Measurements from ENCODE around the gene AKT3. TPM values are rescaled to one million over a fixed set of nuclear protein-coding genes. Genes with fewer than 3 reads are reported as not detected.

AKT3 gene
- total RNA-seq, 1 donor = 13.7 TPM

DNA sequence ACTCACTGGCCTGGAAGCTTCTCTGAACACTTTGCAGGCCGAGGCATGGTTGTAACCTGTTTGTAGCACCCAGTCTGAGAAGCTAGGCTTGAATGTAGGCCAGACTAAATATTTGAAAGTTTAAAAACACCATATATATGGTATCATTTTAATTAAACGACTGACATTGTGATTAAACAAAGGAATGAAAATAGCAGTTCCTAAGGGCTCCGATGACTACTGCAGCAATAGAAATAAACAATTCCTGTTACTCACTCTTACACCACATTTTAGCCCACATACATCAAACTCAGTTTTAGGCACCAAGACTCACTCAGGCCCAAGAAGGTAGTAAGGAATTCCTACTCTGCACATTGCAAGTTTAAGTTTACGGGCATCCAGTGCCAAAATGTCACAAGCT lies 281.2 kb downstream of the AKT3 start:
- no peak for DNase-seq (ENCODE audit: low read depth in 2 of 3, low spot score in 2 of 3)

DNA sequence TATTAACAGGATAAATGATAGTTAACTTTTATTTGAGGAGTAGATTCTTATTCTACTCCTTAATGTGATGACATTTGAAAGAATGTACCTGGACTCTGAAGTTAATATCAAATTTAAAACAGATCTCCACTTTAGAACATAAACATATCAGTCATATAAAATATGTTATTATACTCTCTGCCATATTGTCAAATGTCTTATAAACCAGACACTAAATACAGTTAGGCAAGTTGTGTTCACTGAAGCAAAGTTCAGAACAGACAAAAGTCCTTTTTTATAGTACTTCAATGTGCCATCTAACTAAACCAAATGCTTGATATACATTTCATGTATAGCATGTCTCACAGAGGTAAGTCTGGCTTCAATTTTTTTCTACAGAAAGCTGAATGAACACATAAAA lies 285.2 kb downstream of the AKT3 start:
- DNase-seq (ENCODE audit: low read depth in 2 of 3, low spot score in 2 of 3) = no peak

DNA sequence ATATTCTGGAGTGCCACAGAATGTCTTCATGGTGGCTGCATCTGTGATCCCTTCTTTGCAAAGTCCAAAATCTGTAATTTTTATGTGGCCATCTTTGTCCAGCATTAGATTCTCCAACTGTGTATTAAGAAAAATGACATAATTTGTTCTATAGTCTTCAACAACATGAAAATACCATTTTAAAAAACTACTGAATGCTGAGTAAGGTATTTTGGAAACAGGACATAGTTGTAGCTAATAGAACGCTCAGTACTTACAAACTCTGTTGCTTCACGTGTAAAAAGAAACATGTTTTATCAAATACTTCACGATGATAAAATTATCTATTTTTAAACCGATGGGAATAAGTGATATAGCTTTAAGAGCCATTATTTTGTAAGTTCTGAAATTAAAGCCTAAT lies 286.3 kb downstream of the AKT3 start:
- no peak for DNase-seq (ENCODE audit: low read depth in 2 of 3, low spot score in 2 of 3)

DNA sequence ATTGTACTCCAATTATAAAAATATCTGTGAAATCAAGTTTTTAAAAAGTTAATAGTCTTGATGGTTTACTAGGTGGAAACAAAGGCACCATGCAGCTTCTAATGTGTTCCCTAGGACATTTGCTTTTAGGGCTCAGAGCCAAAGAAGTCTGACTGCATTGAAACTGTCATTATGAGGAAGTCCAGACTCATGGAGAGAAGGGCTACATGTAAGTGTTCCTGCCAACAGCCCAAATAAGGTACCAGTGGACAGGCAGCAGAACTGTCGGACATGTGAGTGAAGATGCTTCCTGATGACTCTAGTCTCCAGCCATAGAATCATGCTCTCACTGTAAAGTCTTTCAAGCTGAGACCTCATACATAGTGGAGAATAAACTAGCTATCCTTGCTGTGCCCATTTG lies 287.6 kb downstream of the AKT3 start:
- DNase-seq (ENCODE audit: low read depth in 2 of 3, low spot score in 2 of 3) = no peak

DNA sequence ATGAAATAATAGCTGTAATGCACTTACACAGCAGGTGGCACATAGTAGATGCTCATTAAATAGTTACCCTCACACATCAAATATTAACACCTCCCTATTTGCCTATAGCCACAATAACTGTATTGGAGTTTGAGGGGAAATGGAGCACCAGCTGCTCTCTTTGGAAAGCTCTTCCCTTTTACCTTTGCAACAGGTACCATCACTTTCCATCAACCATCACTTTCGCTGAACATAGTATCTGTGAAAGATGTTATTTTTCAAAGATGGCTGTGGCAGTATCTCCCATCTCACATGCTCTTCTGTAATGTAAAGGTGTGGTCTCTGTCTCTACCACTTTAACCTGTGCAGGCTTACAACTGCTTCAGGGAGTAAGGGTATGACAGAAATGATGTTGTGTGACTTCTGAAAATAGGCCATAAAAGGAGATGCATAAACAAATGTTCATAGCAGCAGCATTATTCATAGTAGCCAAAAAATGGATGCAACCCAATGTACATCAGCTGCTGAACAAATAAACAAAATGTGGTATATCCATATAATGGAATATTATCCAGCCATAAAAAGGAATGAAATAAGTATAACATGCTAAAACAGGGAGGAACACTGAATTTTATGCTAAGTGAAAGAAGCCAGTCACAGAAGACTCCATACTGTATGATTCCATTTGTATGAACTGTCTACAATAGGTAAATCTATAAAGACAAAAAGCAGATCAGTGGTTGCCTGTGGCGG lies 288.3 kb downstream of the AKT3 start:
- DNase-seq (ENCODE audit: low read depth in 2 of 3, low spot score in 2 of 3) = no peak

DNA sequence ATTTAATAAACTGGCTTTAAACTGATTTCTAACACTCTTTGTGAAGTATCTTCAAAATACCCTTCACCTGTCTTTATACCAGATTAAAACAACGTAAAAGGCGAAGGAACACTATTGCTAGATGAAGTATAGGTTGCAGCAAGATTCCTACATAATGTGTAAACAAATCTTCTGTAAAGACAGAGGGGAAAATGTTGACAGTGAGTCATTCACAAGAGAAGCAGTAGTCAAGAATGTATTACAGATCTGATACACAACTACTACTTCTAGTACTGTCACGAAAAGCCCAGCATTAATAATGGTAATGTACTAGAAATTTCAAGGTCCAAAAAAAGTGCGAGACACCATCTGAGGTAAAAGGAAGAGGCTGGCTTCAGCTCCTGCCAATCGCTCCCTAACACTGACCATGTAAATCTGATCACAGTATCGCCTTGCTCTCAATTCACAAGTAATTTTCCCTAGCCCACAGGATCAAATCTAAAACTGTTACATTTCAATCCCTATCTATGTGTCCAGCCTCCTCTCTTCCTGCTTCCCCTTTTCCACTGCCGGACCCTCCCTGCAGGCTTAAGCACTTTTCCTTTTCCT lies 290.4 kb downstream of the AKT3 start:
- DNase-seq (ENCODE audit: low read depth in 2 of 3, low spot score in 2 of 3) = no peak

DNA sequence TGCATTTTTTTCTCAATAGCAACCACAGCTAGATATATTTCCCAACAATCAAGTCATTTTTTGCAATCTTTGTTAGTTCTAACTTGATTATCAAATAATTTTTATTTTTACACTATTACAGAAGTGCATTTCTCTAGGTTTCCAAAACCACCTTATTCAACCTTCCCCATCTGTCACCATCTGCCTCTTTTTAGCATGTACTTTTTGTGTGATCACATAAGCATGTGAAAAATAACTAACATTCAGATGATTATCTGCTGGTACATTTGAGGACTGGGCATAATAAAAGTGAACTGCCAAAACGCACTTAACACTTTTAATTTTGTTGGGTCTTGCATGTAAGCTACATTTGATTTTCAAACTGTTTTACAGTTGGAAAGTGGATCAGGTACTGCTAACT lies 291.5 kb downstream of the AKT3 start:
- no peak for DNase-seq (ENCODE audit: low read depth in 2 of 3, low spot score in 2 of 3)

DNA sequence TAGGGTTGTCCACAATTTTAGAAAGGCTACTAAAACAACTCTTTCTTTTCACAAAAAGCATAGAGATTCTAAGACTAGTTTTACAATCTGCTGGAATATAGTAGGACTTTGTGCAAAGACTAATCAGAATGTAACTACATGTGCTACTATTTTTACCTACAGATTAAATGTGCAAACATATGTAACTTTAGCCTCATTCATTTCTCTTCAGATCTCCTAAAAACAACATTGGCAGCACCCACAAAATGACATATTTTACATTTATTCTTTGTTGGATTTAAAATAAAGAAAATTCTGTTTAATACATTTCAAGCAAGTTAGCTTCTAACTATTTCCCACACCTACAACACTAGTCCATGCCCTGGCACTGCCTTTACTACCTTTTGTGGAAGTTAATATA lies 292.2 kb downstream of the AKT3 start:
- DNase-seq (ENCODE audit: low read depth in 2 of 3, low spot score in 2 of 3) = no peak

DNA sequence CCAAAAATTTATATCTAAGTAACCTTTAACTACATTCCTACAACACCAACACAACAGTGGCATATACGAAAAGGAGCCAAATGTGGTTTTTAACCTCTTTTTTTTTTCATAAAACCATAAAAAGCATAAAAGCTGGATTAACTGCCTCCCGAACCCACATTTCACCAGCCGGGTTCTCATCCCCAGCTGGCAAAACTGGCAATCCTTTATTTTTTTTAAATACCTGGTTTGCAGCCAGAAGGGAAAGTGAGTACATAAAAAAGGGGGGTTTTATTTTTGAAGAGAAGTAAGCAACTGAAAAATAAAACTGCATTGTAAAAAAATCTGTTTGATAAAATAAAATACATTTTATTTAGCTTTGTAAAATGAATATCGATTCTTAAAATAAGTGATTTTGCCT lies 295.4 kb downstream of the AKT3 start:
- DNase-seq (ENCODE audit: low read depth in 2 of 3, low spot score in 2 of 3) = no peak

DNA sequence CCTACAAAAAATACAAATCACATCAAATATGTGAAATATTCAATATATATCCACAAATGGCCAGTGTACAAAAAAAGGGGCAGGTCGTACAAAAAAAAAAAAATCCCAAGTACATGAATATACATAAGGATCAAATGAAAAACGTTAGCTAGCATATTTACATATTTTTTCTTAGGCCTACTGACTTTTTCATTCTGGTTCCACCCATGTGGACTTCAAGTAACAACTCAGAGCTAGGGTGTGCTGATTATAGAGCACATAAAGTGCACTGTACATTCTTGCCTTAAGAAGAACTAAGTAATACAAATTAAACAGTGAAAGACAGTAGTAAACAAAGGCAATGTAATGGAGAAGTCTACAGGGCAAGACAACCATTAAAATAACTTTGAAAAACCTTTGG lies 297.0 kb downstream of the AKT3 start:
- no peak for DNase-seq (ENCODE audit: low read depth in 2 of 3, low spot score in 2 of 3)

DNA sequence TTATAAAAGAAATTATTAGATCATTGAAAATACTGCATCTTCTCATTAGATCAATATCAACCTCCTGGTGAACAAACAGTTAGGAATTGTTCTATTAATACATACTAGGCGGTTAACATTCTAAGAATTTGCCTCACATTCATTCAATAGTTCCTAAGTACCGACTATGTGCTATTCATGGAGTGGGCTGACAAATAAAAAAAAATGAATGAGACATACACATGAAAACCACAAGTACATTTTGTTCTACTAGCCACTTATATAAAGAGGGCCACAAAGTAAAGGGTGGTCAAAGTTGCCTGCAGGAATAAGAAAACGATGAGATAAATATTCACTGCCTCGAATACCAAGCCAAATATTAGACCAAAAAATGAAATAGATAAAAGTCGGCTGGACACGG lies 299.8 kb downstream of the AKT3 start:
- DNase-seq (ENCODE audit: low read depth in 2 of 3, low spot score in 2 of 3) = no peak

DNA sequence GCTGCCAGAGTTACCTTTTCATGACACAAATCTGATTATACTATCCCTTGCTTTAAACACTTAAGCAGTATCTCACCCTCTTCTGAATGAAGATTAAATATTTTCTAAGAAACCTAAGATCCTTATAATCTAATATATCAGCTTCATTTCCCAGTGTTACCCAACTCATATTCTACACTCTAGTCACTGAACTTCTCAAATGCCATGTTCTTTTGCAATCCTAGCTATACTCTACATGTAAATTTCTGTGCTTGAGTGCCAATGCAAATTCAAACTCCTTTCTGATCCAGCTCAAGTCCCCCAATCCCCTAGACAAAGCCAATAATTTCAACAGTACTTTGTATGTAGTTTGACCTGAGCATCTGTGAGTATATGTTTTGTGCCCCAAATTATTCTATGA lies 300.3 kb downstream of the AKT3 start:
- no peak for DNase-seq (ENCODE audit: low read depth in 2 of 3, low spot score in 2 of 3)

DNA sequence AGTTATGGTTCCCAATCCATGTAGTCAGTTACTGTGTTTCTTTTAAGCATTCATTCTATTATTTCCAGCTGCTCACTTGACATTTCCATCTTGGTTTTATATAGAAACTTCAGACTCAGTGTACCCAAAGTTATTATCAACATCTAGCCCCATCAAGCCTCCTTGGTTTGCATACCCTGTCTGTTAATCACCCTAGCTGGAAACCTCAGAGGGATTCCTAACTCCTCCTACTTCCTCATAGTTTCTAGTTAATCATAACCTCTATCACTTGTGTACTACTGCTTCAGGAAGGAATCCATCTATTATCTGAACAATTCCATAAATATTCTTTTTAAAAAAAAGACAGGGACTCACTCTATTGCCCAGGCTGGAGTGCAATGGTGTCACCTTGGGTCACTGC lies 300.9 kb downstream of the AKT3 start:
- DNase-seq (ENCODE audit: low read depth in 2 of 3, low spot score in 2 of 3) = no peak

DNA sequence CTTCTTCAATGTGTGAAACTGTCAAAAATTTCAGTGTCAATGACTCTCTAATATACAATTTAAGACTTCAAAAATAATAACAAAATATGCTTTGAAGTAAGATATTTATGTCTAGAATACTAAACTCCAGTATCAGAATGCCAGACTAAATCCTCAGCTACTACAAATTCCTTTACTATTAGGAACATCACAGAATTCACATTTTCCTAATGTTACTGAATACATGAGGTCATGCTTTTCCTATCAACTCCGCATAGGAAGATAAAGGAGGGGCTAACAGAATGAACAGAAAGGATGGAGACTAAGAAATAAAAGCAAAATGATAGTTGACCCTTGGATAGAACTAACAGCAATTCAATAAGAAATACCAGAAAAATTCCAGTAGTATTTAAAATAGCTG lies 301.5 kb downstream of the AKT3 start:
- no peak for DNase-seq (ENCODE audit: low read depth in 2 of 3, low spot score in 2 of 3)

DNA sequence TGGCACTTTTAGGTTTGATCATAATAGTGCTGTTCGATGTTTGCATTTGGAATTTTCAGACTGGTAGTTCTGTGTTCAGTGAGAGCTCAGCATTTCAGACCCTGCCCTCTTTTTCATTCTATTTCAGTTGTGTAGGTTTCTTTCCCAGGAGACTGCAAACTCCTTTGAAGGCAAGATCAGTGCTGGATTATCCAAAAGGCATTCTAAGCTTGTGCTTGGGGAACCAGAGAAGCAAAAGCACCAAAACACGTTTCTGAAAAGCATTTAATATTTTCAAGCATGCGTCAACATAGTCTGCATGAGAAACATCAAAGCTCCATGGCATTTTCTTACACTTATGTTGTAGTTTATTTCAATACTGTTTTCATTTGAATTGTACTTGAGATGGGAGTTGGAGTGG lies 302.2 kb downstream of the AKT3 start:
- no peak for DNase-seq (ENCODE audit: low read depth in 2 of 3, low spot score in 2 of 3)

DNA sequence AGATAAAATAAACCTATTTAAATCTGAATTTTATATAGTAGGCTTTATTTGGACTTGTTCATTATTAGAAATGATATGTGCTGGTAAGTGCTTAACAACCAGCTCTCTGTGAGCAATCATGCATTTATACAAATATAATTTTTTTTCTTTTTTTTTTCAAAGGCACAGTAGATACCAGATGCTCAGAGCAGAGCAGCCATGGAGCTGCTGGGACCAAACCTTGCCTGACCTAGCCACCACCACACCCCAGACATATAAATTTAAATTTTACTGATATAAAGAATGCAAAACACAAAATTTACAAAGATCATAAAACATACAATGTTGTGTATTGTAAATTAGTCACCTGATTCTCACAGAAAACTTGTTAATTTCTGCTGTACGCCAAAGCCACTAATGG lies 303.6 kb downstream of the AKT3 start:
- DNase-seq (ENCODE audit: low read depth in 2 of 3, low spot score in 2 of 3) = no peak

DNA sequence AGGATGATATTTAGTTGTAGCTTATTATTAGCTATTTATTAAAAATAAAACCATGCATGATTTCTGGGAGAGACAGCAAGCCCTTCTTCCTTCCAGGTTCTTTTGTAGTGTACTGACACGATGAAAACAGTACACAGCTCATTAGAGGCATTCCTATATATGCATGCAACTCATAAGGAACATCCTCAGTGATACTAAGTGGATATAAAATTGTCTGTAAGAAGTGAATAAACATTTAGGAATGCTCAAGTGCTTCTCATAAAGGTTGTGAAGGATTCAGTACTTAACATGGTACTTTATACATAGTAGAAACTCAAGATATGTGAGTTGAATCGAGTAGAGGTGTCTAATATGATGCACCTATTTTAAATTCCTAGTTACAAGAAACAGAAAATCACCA lies 306.5 kb downstream of the AKT3 start:
- DNase-seq (ENCODE audit: low read depth in 2 of 3, low spot score in 2 of 3) = no peak

DNA sequence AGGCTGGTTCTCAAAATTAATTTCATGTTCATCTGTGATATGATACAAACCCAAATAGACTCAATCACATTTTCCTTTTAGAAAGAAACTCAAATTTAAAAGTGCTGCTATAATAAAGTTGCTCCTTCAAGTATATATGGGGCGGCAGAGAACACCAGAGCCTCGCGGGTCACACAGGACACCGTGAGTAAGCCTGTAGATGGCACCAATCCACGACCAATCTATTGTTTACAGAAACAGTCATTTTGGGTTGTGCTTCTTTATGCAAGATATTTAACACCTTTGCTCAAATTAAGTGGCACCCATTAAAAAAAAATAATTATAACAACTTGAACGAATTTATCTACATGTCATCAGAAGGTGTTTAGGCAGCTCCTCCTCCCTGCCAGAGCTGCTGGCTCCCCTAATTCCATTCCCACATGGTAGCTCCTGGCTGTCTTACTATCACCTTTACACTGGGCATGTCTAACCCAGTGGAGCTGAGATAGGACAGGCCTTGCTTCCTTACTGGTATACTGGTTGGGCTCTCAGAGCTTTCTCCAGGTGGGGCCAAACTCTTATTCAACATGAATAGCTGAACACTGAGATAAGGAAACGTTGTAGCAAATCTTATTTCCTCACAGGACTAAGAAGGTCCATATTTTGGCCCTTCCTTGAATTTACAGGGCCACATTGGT lies 307.2 kb downstream of the AKT3 start:
- no peak for DNase-seq (ENCODE audit: low read depth in 2 of 3, low spot score in 2 of 3)

DNA sequence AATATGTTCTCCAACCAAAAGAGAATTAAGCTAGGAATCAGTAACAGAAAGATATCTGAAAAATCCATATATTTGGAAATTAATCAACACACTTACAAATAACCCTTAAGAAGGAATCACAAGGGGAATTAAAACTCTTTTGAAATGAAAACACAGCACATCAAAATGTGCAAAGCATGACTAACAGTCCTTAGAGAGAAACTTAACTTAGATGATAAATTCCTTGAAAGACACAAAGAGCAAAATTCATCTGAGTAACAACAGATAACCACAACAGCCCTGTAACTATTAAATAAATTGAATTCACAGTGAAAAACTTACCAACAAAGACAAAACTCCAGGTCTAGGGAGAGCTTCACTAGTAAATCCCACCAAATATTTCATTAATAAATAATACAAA lies 310.4 kb downstream of the AKT3 start:
- DNase-seq (ENCODE audit: low read depth in 2 of 3, low spot score in 2 of 3) = no peak

DNA sequence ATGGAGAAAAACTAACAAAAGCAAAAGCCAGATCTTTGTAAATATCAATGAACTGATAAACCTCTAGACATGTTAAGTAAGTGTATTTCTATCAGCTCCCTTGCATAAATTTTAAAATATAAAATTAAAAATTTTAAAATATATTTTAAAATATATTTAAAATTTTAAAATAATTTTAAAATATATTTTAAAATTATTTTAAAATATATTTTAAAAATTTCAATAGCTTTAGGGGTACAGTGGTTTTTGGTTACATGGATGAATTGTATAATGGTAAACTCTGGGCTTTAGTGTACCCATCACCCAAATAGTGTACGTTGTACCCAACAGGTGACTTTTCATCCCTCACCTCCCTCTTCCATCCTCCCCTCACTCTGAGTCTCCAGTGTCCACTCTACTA lies 315.0 kb downstream of the AKT3 start:
- no peak for DNase-seq (ENCODE audit: low read depth in 2 of 3, low spot score in 2 of 3)

DNA sequence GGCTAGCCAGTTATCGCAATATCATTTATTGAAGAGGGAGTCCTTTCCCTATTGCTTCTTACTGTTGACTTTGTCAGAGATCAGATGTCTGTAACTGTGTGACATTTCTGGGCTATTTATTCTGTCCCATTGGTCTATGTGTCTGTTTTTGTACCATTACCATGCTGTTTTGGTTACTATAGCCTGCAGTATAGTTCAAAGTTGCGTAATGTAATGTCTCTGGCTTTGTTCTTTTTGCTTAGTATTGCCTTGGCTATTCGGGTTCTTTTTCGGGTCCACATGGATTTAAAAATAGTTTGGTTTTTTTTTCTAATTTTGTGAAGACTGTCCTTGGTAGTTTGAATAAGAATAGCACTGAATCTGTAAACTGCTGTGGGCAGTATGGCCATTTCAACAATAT lies 320.5 kb downstream of the AKT3 start:
- DNase-seq (ENCODE audit: low read depth in 2 of 3, low spot score in 2 of 3) = no peak

DNA sequence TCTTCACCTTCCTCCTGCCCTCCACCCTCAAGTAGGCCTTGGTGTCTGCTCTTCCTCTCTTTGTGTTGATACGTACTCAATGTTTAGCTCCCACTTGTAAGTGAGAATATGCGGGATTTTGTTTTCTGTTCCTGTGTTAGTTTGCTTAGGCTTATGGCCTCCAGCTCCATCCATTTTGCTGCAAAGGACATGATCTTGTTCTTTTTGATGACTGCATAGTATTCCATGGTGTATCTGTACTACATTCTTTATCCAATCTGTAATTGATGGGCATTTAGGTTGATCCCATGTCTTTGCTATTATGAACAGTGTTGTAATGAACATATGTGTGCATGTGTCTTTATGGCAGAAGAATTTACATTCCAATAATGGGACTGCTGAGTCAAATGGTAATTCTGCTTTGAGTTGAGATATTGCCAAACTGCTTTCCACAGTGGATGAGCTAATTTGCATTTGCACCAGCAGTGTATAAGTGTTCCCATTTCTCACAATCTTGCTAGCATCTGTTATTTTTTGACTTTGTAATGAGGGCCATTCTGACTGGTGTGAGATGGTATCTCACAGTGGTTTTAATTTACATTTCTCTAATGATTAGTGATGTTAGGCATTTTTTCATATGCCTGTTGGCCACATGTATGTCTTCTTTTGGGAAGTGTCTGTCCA lies 321.5 kb downstream of the AKT3 start:
- no peak for DNase-seq (ENCODE audit: low read depth in 2 of 3, low spot score in 2 of 3)

Data from hematopoietic multipotent progenitor cell (in vitro differentiated cells).